GM18499 (cell line): Measurements from ENCODE around the gene PSMB1.
"Not testable (repeated sequence)": the region's sequence is repeated elsewhere in the genome, so short reads cannot be mapped to it uniquely, and the experiment has no call there.

Source experiments
- ATAC-seq: cut with Tn5 transposase; IDR thresholded peaks from one replicate; pipeline ENCODE4 v1.9.1; 2021; ENCODE audit warnings: moderate number of reproducible peaks; ENCODE audit not compliant: insufficient read depth, unreplicated experiment

PSMB1 gene

DNA sequence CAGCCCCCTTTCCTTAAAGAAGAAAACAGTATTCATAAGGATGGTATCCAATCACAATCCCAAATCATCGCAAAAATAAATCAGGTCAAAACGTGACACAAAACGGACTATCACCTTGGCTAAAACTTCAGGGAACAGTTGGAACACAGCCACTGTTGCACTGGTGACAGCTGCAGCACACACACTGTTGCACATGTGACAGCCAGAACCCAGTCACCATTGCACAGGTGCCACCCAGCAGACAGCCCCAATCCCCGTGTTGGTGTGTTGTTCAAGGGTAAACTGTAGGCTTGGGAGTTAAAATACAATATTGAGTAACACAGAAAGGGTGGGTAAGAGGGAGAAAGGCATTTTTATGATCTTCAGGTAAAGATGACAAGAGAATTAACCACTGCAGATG lies 15.8 kb downstream of the PSMB1 start:
- ATAC-seq: no peak

DNA sequence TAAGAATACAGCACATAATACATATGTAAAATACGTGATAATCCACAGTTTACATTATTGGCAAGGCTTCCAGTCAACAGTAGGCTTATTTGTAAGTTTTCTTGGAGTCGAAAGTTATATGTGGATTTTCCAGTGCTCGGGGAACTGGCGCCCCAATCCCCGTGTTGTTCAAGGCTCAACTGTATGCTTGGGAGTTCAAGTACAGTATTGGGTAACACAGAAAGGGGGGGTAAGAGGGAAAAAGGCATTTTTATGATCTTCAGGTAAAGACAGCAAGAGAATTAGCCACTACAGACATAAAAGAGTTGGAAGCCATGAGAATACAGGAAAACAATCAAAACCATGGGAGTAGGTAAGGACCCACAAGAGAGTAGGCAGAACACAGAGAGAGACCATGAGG lies 16.4 kb downstream of the PSMB1 start:
- no peak for ATAC-seq

DNA sequence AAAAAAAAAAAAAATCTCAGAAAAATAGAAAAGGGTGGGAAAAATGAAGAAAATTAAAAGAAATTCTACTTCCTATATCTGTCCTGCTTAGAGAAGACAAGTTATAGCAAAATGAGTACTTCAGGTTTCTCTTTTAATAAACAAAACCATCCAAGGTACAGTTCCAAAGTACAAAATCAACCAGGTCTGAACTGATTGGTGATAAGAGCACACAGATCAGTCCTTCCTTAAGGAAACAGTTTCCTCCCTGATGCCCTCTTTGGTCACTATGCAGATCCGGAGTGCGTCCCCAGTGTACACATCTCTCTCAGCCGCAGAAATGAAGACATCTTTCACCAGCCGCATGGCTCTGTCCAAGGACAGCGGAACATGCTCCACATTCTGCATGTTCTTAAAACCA lies 18.1 kb downstream of the PSMB1 start:
- ATAC-seq: no peak

DNA sequence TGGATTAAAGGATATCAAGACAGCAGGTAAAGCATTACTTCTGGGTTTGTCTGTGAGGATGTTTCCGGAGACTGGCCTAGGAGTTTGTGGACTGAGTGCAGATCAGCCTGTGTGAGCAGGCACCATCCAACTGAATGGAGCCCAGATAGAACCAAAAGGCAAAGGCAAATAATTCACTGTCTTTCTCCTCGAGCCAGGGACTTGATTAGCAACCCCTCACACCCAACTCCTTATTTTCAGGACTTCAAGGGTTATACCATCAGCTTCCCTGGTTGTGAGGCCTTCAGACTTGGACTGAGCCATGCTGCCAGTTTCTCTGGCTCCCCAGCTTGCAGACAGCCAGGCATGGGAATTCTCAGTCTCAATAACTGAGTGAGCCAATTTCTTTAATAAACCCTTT lies 19.3 kb downstream of the PSMB1 start:
- no peak for ATAC-seq

DNA sequence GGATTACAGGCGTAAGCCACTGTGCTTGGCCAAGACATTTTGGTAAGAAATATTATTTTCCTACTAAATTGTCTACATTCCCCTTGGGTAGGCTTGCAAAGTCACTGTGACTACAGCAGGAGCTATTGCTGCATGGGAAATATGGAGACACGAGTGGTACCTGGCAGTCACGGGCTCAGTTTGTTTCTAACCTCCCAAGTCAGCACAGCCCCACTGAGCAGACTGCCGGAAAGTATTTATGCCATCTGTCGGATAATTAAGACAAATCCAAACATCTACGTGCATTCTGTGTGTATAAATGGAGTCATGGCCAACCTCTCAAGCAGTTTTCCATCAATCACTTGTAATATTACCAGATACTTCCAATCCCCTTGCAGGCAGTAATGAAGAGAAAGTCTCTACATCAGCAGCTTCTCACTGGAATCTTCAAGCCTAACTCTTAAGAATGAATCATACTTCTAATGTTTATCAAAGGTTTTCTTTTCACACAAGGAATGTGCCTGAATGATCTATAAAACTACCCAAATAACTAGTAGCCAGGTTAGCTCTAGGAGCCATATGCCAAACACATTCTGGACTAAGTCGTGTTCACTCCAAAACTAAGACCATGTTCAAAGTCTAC lies 20.1 kb downstream of the PSMB1 start:
- ATAC-seq: no peak

DNA sequence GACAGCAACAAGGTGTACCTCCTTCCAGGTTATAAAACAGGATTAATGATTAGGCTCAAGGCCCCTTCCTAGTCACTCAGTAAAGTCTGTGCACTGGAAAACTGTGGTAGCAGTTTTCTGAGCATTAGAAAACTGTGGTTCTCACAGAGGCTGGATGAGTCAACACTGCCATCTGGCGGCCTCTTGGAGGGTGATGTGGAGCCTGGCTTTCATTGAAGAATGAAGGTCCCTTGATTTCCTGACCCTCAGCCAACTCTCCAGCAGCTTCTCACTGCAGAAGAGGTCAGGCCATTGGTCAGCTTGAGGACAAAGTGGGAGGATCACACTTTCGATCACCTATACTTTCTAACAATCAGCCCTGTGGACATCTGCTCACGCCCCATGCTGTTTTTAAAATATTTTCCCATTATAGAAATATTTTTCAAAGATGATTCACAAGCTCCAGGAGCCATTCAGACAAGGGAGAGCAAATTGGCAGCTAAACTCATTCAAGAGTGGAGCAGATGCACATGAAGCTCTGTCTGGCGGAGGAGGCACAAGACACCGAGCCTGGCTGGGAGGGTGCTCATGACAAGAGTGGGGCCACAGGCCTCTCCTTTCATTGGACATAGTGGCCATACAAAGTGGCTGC lies 23.2 kb downstream of the PSMB1 start:
- no peak for ATAC-seq

DNA sequence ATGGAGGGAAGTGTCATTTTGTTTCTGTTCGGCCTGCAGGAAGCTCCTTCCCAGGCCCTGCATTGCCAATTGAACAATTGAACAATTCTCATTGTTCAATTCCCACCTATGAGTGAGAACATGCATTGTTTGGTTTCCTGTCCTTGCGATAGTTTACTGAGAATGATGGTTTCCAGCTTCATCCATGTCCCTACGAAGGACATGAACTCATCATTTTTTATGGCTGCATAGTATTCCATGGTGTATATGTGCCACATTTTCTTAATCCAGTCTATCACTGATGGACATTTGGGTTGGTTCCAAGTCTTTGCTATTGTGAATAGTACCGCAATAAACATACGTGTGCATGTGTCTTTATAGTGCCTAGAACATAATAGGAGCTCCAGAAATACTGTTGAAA lies 25.1 kb downstream of the PSMB1 start:
- not testable (repeated sequence) for ATAC-seq

DNA sequence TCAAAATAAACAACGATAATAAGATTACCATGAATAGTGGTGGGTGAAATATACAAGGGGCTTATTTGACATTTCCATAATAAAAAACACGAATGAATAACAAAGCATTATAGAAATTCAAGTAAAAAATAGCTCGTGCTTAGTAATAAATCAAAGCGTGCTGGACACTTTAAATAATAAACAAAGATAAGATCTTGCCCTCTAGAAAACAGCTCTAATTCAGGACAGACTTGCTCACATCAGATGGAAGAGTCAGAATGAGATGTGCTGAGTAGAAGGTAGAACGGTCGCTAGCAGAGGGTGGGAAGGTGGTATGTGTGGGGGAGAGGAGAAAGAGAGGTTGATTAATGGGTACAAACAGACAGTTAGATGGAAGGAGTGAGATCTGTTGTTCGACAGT lies 27.3 kb downstream of the PSMB1 start:
- no peak for ATAC-seq

DNA sequence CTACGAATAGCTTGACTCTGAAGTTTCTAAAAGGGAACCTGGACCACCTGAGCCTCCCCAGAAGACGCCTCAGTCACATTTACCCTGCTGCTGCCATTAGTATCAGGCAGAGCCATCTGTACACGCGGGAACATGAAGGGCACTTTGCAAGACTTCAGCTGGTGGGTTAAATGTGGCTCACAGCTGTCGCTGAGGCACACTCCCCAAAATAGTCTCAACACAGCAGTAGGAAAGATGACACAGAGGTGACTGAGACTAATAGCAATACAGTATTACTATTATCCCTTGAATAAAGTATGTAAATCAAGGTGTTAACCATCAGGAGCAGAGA lies 29.0 kb downstream of the PSMB1 start:
- no peak for ATAC-seq

DNA sequence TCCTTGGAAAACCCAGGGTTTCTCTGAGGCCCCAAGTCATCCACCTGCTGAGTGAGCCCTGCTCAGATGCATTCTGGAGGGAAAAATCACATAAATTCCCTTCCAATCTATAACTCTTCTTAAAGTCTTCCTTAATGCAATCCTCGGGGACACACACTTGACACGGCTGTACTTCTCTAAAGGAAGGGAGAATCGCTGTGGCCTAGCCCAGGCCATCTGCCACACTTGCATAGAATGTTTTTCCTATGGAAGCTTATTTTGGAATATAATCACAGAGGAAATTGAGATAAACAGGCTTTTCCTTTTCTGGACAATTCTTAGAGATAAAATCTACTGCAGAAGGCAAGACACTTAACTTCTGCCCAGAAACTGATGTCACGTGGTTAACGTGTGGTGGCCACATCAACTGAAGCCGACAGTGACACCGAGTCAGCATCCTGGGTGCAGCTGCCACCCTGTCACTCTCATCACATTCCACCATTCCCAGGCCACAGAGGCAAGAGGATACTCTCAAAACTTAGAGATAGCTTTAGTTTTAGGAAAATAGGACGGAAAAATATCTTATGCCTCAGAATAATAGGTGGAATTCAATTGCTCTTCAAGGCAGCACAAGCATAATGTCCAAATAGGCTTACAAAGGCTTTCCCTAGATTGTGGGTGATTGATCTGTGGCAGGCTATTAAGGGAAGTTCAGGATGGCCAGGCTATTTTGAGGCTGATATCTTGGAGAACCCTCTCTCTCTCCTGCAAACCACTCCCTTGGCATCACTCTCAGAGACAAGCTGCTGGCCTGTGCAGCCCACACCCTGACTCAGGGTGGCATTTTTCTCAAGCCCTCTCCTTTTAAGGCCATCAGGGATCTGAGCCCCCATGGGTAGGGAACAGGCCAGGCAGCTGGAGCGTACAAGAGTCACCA lies 29.6 kb downstream of the PSMB1 start:
- ATAC-seq: no peak

DNA sequence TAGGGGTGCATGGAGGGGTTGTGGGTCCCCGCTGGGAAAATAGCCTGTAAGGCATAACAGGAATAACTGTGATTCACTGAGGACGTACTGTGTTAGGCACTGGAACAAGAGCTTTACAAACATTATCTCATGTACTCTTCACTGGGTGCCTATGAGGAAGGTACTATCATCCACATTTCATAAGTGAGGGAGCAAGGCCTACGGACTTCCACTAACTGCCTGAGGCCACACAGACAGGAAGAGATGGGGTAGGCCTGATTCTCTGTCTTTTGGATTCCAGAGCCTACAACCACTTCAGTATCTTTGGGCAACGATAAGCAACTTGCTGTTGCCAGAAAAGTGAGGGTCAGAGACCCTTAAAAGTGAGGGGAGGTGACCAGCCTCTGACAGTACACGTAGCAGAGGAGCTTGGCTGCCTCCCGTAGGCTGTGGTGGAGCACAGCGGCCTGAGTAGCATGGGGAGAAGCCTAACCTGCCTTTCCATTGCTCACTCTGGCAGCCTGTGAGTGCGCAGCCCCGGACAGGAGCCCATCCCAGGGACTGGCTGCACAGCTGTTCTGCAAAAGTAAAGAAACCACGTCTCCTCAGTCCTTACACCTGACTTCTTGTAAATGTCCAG lies 30.4 kb downstream of the PSMB1 start:
- no peak for ATAC-seq

DNA sequence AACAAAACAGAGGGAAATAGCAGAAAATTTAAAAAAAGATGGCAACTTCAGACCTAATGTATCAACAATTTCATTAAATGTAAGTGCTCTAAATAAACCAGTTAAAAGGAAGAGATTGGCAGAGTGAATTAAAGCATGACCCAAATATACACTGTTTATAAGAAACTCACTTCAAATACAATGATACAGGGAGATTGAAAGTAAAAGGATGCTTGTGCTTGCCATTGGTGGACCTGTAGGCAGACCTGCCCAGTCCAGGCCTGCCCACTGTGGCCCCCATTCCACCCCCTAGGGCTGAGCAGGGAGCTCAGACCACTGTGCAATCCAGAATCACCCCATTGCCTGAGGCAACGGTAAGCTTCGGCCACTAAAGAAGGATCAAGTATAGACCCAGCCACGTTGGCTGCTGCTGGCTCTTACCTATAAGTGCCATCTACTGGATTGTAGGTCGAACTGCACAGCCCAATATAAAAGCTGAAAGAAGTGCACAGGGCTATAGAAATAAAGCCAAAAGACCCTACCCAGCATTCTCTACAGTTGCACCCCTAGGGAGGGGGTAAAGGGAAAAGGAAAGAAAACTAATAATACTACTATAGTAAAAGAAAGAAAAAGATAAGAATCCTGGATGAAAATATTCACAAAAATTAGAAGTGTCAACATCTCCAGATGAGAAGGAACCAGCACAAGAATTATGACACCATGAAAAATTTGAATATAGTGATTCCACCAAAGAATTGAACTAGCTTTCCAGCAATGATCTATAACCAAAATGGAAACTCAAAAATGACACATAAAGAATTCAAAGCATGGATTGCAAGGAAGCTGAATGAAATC lies 36.1 kb downstream of the PSMB1 start:
- peak; percentile 77 for ATAC-seq

DNA sequence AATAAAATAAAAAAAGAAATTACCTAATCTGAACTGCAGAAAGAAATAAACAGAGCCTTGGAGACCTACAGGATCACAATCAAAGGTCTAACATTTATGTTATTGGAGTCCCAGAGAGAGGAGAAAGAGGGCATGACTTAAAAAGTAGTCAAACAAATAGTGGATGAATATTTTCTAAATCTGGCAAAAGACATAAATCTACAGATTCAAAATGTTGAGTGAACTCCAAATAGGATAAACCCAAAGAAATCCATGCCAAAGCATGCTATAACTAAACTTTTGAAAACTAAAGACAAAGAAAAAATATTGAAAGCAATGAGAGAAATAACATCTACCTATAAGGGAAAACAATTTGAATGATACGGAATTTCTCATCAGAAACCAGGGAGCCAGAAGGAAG lies 38.2 kb downstream of the PSMB1 start:
- ATAC-seq: no peak

DNA sequence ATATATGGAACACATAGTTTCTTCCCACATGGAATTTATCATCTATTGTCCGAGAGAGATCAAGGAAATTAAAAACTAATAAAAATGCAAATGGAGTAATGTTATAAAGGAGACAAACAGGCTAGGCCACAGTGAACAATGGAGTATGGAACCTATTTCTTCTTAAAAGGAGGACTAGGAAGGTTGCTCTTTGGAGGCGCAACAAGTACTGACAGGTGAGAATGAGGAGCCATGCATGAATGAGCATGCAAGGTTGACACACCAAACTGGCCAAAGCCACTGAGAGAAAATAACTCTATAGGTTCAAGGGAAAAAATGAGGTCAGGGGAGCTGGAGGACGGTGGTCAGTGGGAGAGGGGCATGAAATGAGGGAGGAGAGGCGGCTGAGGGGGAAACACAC lies 40.9 kb downstream of the PSMB1 start:
- no peak for ATAC-seq

DNA sequence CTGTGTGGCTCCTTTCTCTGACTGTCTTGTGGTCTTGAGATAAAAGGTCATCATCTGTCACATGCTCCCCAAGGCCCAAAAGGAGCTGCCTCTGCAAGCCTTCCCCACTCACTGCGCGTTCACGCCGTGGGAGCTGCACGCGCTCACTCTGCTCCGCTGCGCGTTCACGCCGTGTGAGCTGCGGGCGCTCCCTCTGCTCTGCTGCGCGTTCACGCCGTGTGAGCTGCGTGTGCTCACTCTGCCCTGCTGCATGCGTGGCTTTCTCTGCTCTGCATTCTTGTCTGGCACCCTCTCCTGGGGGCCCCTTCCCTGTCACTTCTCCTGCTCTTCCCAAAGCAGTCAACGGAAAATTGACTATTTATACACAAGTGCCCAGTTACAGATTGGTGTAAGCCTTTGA lies 42.5 kb downstream of the PSMB1 start:
- no peak for ATAC-seq

DNA sequence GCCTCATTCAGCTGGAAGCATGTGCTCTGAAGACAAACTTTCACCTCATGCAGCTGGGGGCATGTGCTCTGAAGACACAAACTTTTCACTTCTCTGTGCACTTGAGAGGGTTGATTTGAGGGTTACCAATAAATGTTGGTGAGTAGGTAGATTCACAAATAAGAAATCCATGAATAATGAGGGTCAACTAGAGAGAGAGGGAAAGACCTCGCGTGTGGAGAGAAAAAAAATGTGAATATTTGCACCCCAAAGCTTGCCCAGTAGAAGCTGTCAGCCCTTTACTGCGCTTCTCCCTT lies 43.4 kb downstream of the PSMB1 start:
- no peak for ATAC-seq

DNA sequence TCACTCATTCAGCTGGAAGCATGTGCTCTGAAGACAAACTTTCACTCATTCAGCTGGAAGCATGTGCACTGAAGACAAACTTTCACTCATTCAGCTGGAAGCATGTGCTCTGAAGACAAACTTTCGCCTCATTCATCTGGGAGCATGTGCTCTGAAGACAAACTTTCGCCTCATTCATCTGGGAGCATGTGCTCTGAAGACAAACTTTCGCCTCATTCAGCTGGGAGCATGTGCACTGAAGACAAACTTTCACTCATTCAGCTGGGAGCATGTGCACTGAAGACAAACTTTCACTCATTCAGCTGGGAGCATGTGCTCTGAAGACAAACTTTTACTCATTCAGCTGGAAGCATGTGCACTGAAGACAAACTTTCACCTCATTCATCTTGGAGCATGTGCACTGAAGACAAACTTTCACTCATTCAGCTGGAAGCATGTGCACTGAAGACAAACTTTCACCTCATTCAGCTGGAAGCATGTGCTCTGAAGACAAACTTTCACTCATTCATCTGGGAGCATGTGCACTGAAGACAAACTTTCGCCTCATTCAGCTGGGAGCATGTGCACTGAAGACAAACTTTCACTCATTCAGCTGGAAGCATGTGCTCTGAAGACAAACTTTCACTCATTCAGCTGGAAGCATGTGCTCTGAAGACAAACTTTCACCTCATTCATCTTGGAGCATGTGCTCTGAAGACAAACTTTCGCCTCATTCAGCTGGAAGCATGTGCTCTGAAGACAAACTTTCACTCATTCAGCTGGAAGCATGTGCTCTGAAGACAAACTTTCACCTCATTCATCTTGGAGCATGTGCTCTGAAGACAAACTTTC lies 44.0 kb downstream of the PSMB1 start:
- not testable (repeated sequence) for ATAC-seq

DNA sequence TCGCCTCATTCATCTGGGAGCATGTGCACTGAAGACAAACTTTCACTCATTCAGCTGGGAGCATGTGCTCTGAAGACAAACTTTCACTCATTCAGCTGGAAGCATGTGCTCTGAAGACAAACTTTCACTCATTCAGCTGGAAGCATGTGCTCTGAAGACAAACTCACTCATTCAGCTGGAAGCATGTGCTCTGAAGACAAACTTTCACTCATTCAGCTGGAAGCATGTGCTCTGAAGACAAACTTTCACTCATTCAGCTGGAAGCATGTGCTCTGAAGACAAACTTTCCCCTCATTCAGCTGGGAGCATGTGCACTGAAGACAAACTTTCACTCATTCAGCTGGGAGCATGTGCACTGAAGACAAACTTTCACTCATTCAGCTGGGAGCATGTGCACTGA lies 44.8 kb downstream of the PSMB1 start:
- ATAC-seq: not testable (repeated sequence)

DNA sequence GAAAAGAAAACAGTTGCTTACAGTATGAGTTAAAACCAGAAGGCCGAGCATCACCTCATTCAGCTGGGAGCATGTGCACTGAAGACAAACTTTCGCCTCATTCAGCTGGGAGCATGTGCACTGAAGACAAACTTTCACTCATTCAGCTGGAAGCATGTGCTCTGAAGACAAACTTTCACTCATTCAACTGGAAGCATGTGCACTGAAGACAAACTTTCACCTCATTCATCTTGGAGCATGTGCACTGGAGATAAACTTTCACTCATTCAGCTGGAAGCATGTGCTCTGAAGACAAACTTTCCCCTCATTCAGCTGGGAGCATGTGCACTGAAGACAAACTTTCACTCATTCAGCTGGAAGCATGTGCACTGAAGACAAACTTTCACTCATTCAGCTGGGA lies 45.4 kb downstream of the PSMB1 start:
- not testable (repeated sequence) for ATAC-seq

DNA sequence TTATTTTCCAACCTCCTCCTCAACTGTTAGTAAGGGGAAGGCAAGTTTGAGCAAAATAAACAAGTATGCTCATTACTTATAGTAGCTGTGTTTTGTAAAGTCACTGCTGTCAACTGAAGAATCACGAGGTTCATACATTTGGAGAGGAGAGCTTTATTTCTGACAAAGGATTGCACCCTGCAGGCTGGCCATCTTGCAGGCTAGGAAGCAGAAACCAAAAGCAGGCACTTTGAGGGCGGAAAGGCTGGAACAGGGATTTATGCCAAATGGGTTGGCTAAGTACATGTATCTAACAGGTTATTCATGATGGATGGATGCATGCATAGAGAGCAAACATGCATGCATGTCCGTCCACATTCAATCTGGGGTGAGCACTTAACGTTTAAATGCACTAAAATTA lies 46.7 kb downstream of the PSMB1 start:
- ATAC-seq: no peak
